ENCODE data around the gene AMMECR1.

The AMMECR1 gene

GRCh38 chrX:110316351-110317060 lies 1.4 kb downstream of the AMMECR1 start:
- no peak for DNase-seq (ENCODE audit: low read depth)
- H3K4me3 ChIP-seq (ENCODE audit: low read depth, low read length), result peak overlapping the region; percentile 72

GRCh38 chrX:110315551-110315950 lies 2.3 kb downstream of the AMMECR1 start:
- DNase-seq (ENCODE audit: low read depth), result no peak
- peak overlapping the region; percentile 72 for H3K4me3 ChIP-seq (ENCODE audit: low read depth, low read length)

DNA sequence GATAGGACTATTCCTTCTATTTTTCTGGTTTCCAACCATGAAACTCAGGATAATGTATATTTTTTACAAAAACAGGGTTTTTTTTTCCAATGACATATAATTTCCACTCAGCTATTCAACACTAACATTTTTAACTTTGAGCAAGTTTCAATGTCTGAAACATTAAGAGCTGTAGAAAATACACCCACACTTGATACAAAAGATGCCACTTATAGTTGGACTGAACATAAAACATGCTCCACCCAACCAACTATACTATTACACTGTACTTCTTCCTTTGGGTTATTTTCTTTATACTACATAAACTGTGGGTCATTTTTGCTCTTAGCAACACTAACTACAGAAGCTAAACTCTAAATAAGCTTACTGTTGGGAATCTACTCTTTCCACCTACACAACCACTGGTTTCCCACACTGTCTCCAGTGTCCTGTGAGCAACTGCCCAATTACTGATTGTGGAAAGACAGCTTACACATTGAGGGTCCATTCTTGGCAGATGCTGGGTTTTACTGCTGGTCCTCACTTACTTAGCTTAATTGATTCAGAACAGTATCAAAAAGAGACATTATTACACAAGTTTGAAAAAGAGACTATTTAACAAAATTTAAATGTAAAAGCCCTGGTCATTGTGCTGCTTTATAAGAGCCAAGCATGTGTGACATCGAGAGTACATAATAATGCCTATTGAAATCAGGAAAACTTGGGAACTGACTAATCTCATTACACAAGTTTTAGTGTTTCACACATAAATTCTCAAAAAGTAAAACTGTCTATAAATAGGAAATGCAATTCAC lies 6.3 kb downstream of the AMMECR1 start:
- DNase-seq (ENCODE audit: low read depth), result no peak
- no peak overlapping the region for H3K4me3 ChIP-seq (ENCODE audit: low read depth, low read length)

DNA sequence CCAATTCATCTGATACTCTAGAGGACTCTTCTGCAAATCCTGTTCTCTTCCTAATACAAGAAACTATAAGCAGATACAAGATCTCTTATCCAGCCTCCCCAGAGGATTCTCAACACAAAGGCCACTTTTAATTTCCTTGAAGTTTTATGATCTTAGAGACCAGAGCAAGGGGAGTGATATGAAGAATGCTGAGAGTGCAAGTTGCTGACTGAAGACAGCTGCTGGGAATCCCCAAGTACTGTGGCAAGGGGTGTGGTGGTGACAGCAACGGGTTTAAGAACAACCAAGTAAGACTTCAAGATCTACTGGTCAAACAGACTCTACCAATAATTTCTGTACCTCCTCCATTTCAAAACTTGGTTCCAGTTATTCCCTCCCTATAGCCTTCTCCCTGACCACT lies 7.0 kb downstream of the AMMECR1 start:
- H3K4me3 ChIP-seq (ENCODE audit: low read depth, low read length), result no peak overlapping the region
- no peak for DNase-seq (ENCODE audit: low read depth)

- no peak for DNase-seq (ENCODE audit: low read depth)
- H3K4me3 ChIP-seq (ENCODE audit: low read depth, low read length), result no peak overlapping the region
Measured at GRCh38 chrX:110310000-110310790, 7.7 kb downstream of the AMMECR1 start.

- DNase-seq (ENCODE audit: low read depth), result no peak
- no peak overlapping the region for H3K4me3 ChIP-seq (ENCODE audit: low read depth, low read length)
Measured at GRCh38 chrX:110308220-110308619, 9.7 kb downstream of the AMMECR1 start.

DNA sequence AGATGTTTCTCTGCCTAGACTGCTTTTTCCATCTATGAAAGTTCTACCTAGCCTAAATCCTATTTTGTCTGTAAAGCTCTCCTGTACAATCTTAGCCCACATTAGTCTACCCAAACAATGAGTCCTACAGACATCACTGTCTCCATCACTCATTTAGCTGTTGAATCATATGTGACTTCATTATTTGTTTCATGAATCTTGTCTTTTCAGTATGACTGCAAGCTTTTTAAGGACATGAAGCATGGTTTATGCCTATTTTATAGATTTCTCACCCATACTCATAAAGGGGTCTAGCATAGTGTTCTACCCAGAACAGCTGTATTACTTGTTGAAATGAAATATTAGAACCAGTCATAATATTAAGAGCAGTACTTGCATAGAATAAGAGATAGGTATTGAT lies 13.0 kb downstream of the AMMECR1 start:
- H3K4me3 ChIP-seq (ENCODE audit: low read depth, low read length), result no peak overlapping the region
- DNase-seq (ENCODE audit: low read depth), result no peak

- H3K4me3 ChIP-seq (ENCODE audit: low read depth, low read length), result no peak overlapping the region
- no peak for DNase-seq (ENCODE audit: low read depth)
Measured at GRCh38 chrX:110304371-110304770, 13.5 kb downstream of the AMMECR1 start.

GRCh38 chrX:110302975-110303374 lies 14.9 kb downstream of the AMMECR1 start:
- no peak for DNase-seq (ENCODE audit: low read depth)
- no peak overlapping the region for H3K4me3 ChIP-seq (ENCODE audit: low read depth, low read length)

- H3K4me3 ChIP-seq (ENCODE audit: low read depth, low read length), result no peak overlapping the region
- DNase-seq (ENCODE audit: low read depth), result no peak
Measured at GRCh38 chrX:110301194-110301593, 16.7 kb downstream of the AMMECR1 start.

- no peak for DNase-seq (ENCODE audit: low read depth)
- H3K4me3 ChIP-seq (ENCODE audit: low read depth, low read length), result no peak overlapping the region
Measured at GRCh38 chrX:110294087-110294486, 23.8 kb downstream of the AMMECR1 start.

GRCh38 chrX:110293658-110294057 lies 24.2 kb downstream of the AMMECR1 start:
- no peak for DNase-seq (ENCODE audit: low read depth)
- no peak overlapping the region for H3K4me3 ChIP-seq (ENCODE audit: low read depth, low read length)

- no peak overlapping the region for H3K4me3 ChIP-seq (ENCODE audit: low read depth, low read length)
- DNase-seq (ENCODE audit: low read depth), result peak; percentile 49
Measured at GRCh38 chrX:110287605-110288004, 30.3 kb downstream of the AMMECR1 start.

DNA sequence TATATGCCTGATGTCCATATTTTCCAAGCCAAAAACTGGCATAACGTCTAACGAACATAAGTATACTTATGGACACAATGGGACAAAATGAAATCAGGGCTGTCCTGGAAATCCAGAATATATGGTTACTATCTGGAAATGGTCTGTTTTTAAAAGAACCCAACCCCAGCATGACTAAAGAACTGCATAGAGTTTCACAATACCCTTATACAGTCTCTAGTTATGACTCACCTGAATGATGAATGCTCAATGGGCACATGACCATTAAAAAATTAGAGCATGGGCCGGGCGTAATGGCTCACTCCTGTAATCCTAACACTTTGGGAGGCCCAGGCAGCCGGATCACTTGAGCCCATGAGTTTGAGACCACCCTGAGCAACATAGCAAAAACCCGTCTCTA lies 31.8 kb downstream of the AMMECR1 start:
- H3K4me3 ChIP-seq (ENCODE audit: low read depth, low read length), result no peak overlapping the region
- DNase-seq (ENCODE audit: low read depth), result peak; percentile 69

- DNase-seq (ENCODE audit: low read depth), result peak; percentile 47
Measured at GRCh38 chrX:110284159-110284558, 33.7 kb downstream of the AMMECR1 start.

DNA sequence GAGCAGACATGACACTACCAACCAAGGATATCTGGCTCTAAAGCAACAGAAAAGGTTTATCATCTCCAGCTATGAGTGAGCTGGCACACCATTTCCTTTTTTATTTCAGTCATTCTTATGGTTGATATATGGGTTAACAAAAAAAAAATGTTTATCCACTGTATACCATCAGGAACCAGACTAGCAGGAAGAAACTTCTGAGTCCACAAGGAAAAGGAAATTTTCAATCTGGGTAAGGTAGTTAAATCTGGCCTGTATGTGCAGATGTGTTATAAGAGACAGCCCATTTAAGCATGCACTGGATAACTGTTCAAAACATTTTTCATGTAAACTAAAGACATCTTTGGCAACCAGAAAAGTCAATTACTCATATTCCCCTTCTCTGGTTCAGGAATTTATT lies 35.0 kb downstream of the AMMECR1 start:
- DNase-seq (ENCODE audit: low read depth), result no peak
- no peak overlapping the region for H3K4me3 ChIP-seq (ENCODE audit: low read depth, low read length)

More at GRCh38 chrX:110284159-110284558, 33.7 kb downstream of the AMMECR1 start:
- no peak overlapping the region for H3K4me3 ChIP-seq (ENCODE audit: low read depth, low read length)

DNA sequence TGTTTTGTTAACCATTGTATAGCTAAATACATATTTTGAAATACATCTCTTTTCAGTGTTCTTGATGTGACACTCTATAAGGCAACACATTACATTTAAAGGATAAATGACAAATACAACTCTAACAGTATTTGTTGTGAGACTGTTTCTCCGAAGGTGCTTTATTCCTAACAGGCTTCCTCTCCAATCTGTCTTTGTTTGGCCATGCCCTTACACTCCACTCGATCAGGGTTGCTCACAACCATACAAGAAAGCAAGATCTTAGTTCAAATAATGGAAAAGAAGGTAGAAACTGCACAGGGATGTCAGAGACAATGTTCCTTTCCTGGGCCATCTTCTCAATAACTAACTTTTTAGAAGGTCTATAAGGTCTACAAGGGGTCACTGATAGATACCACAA lies 36.5 kb downstream of the AMMECR1 start:
- H3K4me3 ChIP-seq (ENCODE audit: low read depth, low read length), result no peak overlapping the region
- no peak for DNase-seq (ENCODE audit: low read depth)

GRCh38 chrX:110280954-110281353 lies 36.9 kb downstream of the AMMECR1 start:
- peak; percentile 26 for DNase-seq (ENCODE audit: low read depth)
- no peak overlapping the region for H3K4me3 ChIP-seq (ENCODE audit: low read depth, low read length)

DNA sequence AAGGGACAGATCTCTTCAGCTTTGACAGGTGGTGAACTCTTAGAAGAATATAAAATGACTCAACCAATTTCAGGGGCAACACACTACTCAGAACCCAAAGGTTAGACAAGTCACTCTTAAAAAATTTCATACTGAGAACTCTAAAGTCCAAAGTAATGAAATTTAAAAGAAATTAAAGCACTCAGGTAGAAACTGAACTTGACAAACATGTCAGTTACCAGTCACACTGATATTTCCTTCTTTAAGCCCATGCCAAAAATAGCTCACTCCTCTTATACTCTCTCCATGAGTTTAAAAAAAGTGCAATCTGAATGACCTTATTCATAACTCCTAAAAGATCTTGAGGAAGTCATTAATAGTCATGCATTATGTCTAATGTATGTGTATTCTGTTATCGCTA lies 40.3 kb downstream of the AMMECR1 start:
- no peak for DNase-seq (ENCODE audit: low read depth)
- H3K4me3 ChIP-seq (ENCODE audit: low read depth, low read length), result no peak overlapping the region

DNA sequence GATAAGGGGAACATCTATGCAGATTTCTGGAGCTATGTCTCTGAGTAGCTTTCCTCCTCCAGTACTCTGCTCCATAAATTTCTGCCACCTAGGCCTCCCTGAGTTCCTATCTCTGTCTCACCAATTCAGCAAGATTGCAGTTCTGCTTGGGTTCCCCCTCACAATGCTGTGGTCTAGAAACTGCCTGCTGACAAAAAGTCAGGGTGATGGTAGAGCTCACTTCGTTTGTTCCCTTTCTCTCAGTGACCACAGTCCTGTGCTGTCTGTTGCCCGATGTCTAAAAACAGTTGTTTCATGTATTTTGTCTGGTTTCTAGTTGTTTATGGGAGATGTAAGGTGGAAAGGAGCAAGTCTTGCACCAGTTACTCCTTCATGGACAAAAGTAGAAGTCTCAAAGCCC lies 41.1 kb downstream of the AMMECR1 start:
- DNase-seq (ENCODE audit: low read depth), result no peak
- H3K4me3 ChIP-seq (ENCODE audit: low read depth, low read length), result no peak overlapping the region

All from skeletal muscle cell (primary cell).